SK-N-SH treated with all-trans-retinoic acid at 6 μM for 48 hours (cell line): Measurements from ENCODE around the gene ZNF236.

ENCODE experiments used
- ARNTL ChIP-seq: fragments of 450-650 bp; formaldehyde crosslinking; IDR thresholded peaks from 2 replicates; pipeline ENCODE4 v1.5.0; 2020; ENCODE audit warnings: low read depth, mild to moderate bottlenecking, moderate library complexity, borderline replicate concordance
- BACH2 ChIP-seq: fragments of 250-450 bp; sonication (Bioruptor Pico); IDR thresholded peaks from 2 replicates; pipeline ENCODE4 v1.9.0; 2021; ENCODE audit warnings: mild to moderate bottlenecking, borderline replicate concordance
- CREB5 ChIP-seq: fragments of 250-450 bp; sonication (Bioruptor Pico); IDR thresholded peaks from 2 replicates; pipeline ENCODE4 v1.5.1; 2020; ENCODE audit warnings: low read depth, mild to moderate bottlenecking, moderate library complexity
- CSDC2 ChIP-seq: fragments of 250-450 bp; sonication (Bioruptor Pico); IDR thresholded peaks from 2 replicates; pipeline ENCODE4 v1.5.0; 2020; ENCODE audit warnings: mild to moderate bottlenecking, moderate library complexity
- GLIS3 ChIP-seq: fragments of 250-450 bp; sonication (Bioruptor Pico); IDR thresholded peaks from 2 replicates; pipeline ENCODE4 v1.5.0; 2020; ENCODE audit warnings: mild to moderate bottlenecking, moderate library complexity
- PATZ1 ChIP-seq: fragments of 250-450 bp; sonication (Bioruptor Pico); IDR thresholded peaks from 2 replicates; pipeline ENCODE4 v1.8.0; 2020; ENCODE audit warnings: mild to moderate bottlenecking, moderate library complexity, borderline replicate concordance
- PPARA ChIP-seq: fragments of 250-450 bp; sonication (Bioruptor Pico); IDR thresholded peaks from 2 replicates; pipeline ENCODE4 v1.5.0; 2020; ENCODE audit warnings: mild to moderate bottlenecking, borderline replicate concordance
- RARB ChIP-seq: fragments of 250-450 bp; sonication (Bioruptor Pico); IDR thresholded peaks from 2 replicates; pipeline ENCODE4 v1.8.0; 2021; ENCODE audit warnings: mild to moderate bottlenecking, moderate library complexity
- SNAI2 ChIP-seq: fragments of 250-450 bp; sonication (Bioruptor Pico); IDR thresholded peaks from 2 replicates; pipeline ENCODE4 v1.5.0; 2020; ENCODE audit warnings: mild to moderate bottlenecking, moderate library complexity
- TOX ChIP-seq: fragments of 250-450 bp; sonication (Bioruptor Pico); IDR thresholded peaks from 2 replicates; pipeline ENCODE4 v1.8.0; 2021; ENCODE audit warnings: mild to moderate bottlenecking, moderate library complexity, borderline replicate concordance
- ZFP30 ChIP-seq: fragments of 450-650 bp; formaldehyde crosslinking; IDR thresholded peaks from 2 replicates; pipeline ENCODE4 v1.5.0; 2022; ENCODE audit warnings: mild to moderate bottlenecking, moderate library complexity
- ZNF70 ChIP-seq: fragments of 450-650 bp; formaldehyde crosslinking; IDR thresholded peaks from 2 replicates; pipeline ENCODE4 v1.5.0; 2020; ENCODE audit warnings: mild to moderate bottlenecking, moderate library complexity

GRCh38 chr18:76892832-76893231, 70.5 kb downstream of the ZNF236 start:
- TF ChIP-seq ARNTL (CRISPR knock-in tag) (no peak), PPARA (no peak), CREB5 (CRISPR knock-in tag) (no peak), SNAI2 (CRISPR knock-in tag) (no peak), CSDC2 (CRISPR knock-in tag) (no peak), GLIS3 (no peak), RARB (CRISPR knock-in tag) (no peak), ZNF70 (CRISPR knock-in tag) (no peak), TOX (CRISPR knock-in tag) (no peak), PATZ1 (CRISPR knock-in tag) (no peak), ZFP30 (no peak), BACH2 (CRISPR knock-in tag) (no peak)
